HEK293 (cell line): ENCODE results near the gene AFG3L2.

Source experiments
- CTCF ChIA-PET: fragments of 350-600 bp; formaldehyde crosslinking; extraction: SDS; loops from one replicate; lab custom pipeline; 2021; ENCODE audit warnings: antibody characterized with exemption; lab: Yijun Ruan, JAX
- POLR2A ChIA-PET: fragments of 300-600 bp; formaldehyde crosslinking; extraction: SDS; loops from one replicate; lab custom pipeline; 2020; ENCODE audit warnings: antibody characterized with exemption, inconsistent platforms; lab: Yijun Ruan, JAX
- H3K27ac ChIP-seq: fragments of 200-500 bp; sonication (Bioruptor generic); 2 replicates; pipeline ENCODE4 v1.5.1; 2014; ENCODE audit warnings: low read depth, low read length, control low read depth, inconsistent platforms; ENCODE audit errors: extremely low read depth
- H3K36me3 ChIP-seq, 2 experiments: fragments of 200-500 bp in 1 of 2; sonication (Bioruptor generic) in 1 of 2; 1 replicate in 1 of 2; 2 replicates in 1 of 2; pipeline ENCODE4 v1.5.1; 2014 to 2017; ENCODE audit warnings: inconsistent platforms in 2 of 2, low read length in 2 of 2; ENCODE audit not compliant: control insufficient read depth in 2 of 2, insufficient read depth in 1 of 2
- H3K4me1 ChIP-seq: fragments of 200-500 bp; sonication (Bioruptor generic); 2 replicates; pipeline ENCODE4 v1.5.1; 2014; ENCODE audit warnings: mild to moderate bottlenecking, low read length, inconsistent platforms; ENCODE audit not compliant: control insufficient read depth, insufficient read depth
- H3K4me3 ChIP-seq: 2 replicates; pipeline ENCODE4 v1.5.1; 2011; ENCODE audit warnings: low read depth, mild to moderate bottlenecking, control low read depth, low read length, moderate library complexity
- H3K9me3 ChIP-seq: fragments of 200-500 bp; sonication (Bioruptor generic); 2 replicates; pipeline ENCODE4 v1.5.1; 2014; ENCODE audit warnings: low read depth, low read length, inconsistent platforms; ENCODE audit not compliant: control insufficient read depth, insufficient read depth
- BCL11B ChIP-seq: fragments of 450-650 bp; formaldehyde crosslinking; IDR thresholded peaks from 2 replicates; pipeline ENCODE4 v1.5.1; 2016; ENCODE audit warnings: low read depth, missing biosample characterization, missing genetic modification characterization
- CTCF ChIP-seq: fragments of 450-650 bp; formaldehyde crosslinking; IDR thresholded peaks from 2 replicates; pipeline ENCODE4 v1.5.1; 2016; ENCODE audit warnings: missing biosample characterization, missing genetic modification characterization
- KLF10 ChIP-seq: fragments of 450-650 bp; IDR thresholded peaks from 2 replicates; pipeline ENCODE4 v1.5.1; 2018; ENCODE audit warnings: missing biosample characterization, mild to moderate bottlenecking, missing genetic modification characterization
- MYNN ChIP-seq: fragments of 450-650 bp; formaldehyde crosslinking; IDR thresholded peaks from 2 replicates; pipeline ENCODE4 v1.5.1; 2016; ENCODE audit warnings: missing biosample characterization, missing genetic modification characterization, borderline replicate concordance
- OVOL3 ChIP-seq: fragments of 450-650 bp; formaldehyde crosslinking; IDR thresholded peaks from 2 replicates; pipeline ENCODE4 v1.5.1; 2016; ENCODE audit warnings: missing biosample characterization, missing genetic modification characterization
- PRDM4 ChIP-seq: fragments of 450-650 bp; formaldehyde crosslinking; IDR thresholded peaks from 2 replicates; pipeline ENCODE4 v1.5.1; 2017; ENCODE audit warnings: missing biosample characterization, missing genetic modification characterization
- SP2 ChIP-seq: fragments of 450-650 bp; formaldehyde crosslinking; IDR thresholded peaks from 2 replicates; pipeline ENCODE4 v1.5.1; 2016; ENCODE audit warnings: missing biosample characterization, missing genetic modification characterization
- YY1 ChIP-seq: fragments of 450-650 bp; formaldehyde crosslinking; IDR thresholded peaks from 2 replicates; pipeline ENCODE4 v1.5.1; 2018; ENCODE audit warnings: missing biosample characterization, missing genetic modification characterization
- ZFP41 ChIP-seq: fragments of 450-650 bp; formaldehyde crosslinking; IDR thresholded peaks from 2 replicates; pipeline ENCODE4 v1.5.1; 2016; ENCODE audit warnings: missing biosample characterization, missing genetic modification characterization, borderline replicate concordance
- ZNF19 ChIP-seq: fragments of 450-650 bp; formaldehyde crosslinking; IDR thresholded peaks from 2 replicates; pipeline ENCODE4; 2016; ENCODE audit warnings: missing biosample characterization, missing genetic modification characterization, low read depth
- ZNF248 ChIP-seq: fragments of 450-650 bp; formaldehyde crosslinking; IDR thresholded peaks from 2 replicates; pipeline ENCODE4 v1.5.1; 2017; ENCODE audit warnings: missing biosample characterization, missing genetic modification characterization
- ZNF394 ChIP-seq: fragments of 450-650 bp; formaldehyde crosslinking; IDR thresholded peaks from 2 replicates; pipeline ENCODE4 v1.5.1; 2016; ENCODE audit warnings: missing biosample characterization, missing genetic modification characterization, mild to moderate bottlenecking, moderate library complexity, borderline replicate concordance
- ZNF449 ChIP-seq: fragments of 450-650 bp; formaldehyde crosslinking; IDR thresholded peaks from 2 replicates; pipeline ENCODE4 v1.5.1; 2017; ENCODE audit warnings: missing biosample characterization, mild to moderate bottlenecking, missing genetic modification characterization, moderate library complexity
- ZNF510 ChIP-seq: fragments of 450-650 bp; formaldehyde crosslinking; IDR thresholded peaks from 2 replicates; pipeline ENCODE4 v1.5.1; 2018; ENCODE audit warnings: mild to moderate bottlenecking, missing genetic modification characterization, missing biosample characterization; ENCODE audit not compliant: insufficient replicate concordance
- ZNF529 ChIP-seq: fragments of 450-650 bp; formaldehyde crosslinking; IDR thresholded peaks from 2 replicates; pipeline ENCODE4 v1.5.1; 2017; ENCODE audit warnings: missing genetic modification characterization, missing biosample characterization; ENCODE audit not compliant: insufficient replicate concordance
- ZNF639 ChIP-seq: fragments of 450-650 bp; formaldehyde crosslinking; IDR thresholded peaks from 2 replicates; pipeline ENCODE4 v1.5.1; 2016; ENCODE audit warnings: missing biosample characterization, missing genetic modification characterization
- ZNF792 ChIP-seq: fragments of 450-650 bp; formaldehyde crosslinking; IDR thresholded peaks from 2 replicates; pipeline ENCODE4 v1.5.1; 2016; ENCODE audit warnings: missing biosample characterization, missing genetic modification characterization
- ZNF843 ChIP-seq: fragments of 450-650 bp; formaldehyde crosslinking; IDR thresholded peaks from 2 replicates; pipeline ENCODE4 v1.5.1; 2016; ENCODE audit warnings: missing biosample characterization, missing genetic modification characterization
- ZSCAN4 ChIP-seq: fragments of 450-650 bp; formaldehyde crosslinking; IDR thresholded peaks from 2 replicates; pipeline ENCODE4 v1.5.1; 2017; ENCODE audit warnings: missing biosample characterization, missing genetic modification characterization

AFG3L2 gene

GRCh38 chr18:12333506-12334290, 43.3 kb downstream of the AFG3L2 start:
- ChIA-PET POLR2A (no interaction called here), CTCF (interaction anchor here (1.5 kb wide), 1 partner anchor 12 kb away, joined by 6 read pairs; no protein-coding TSS in a partner anchor)
- Histone ChIP-seq H3K36me3 (peaks cover 38 to 65% of the 10 kb centered on the region in 2 experiments), H3K27ac (no peak overlapping the region), H3K9me3 (no peaks in the 10 kb centered on the region), H3K4me1 (peaks cover 13% of the 10 kb centered on the region; the same call in 1 of the 2 replicates), H3K4me3 (no peak overlapping the region)
- TF ChIP-seq YY1 (tag by site-specific recombination) (no peak), ZNF248 (tag by site-specific recombination) (no peak), ZNF394 (tag by site-specific recombination) (no peak), ZNF19 (tag by site-specific recombination) (no peak), ZNF639 (tag by site-specific recombination) (no peak), ZSCAN4 (tag by site-specific recombination) (no peak)

- ChIA-PET CTCF (interaction anchor here (0.5 to 1.1 kb wide), 2 partner anchors 58 to 93 kb away, joined by 3 read pairs; no protein-coding TSS in a partner anchor), POLR2A (interaction anchor here (0.7 kb wide), 2 partner anchors 13 to 36 kb away, joined by 3 read pairs; no protein-coding TSS in a partner anchor)
- no peaks in the 10 kb centered on the region for H3K9me3 ChIP-seq
- peaks cover 35 to 70% of the 10 kb centered on the region in 2 experiments for H3K36me3 ChIP-seq
- H3K4me3 ChIP-seq: no peak overlapping the region
- H3K4me1 ChIP-seq: no peaks in the 10 kb centered on the region; the same call in 1 of the 2 replicates
- TF ChIP-seq BCL11B (tag by site-specific recombination) (no peak), PRDM4 (tag by site-specific recombination) (no peak), KLF10 (tag by site-specific recombination) (no peak), ZNF792 (tag by site-specific recombination) (no peak), OVOL3 (tag by site-specific recombination) (no peak), CTCF (no peak), ZFP41 (tag by site-specific recombination) (no peak), ZNF529 (tag by site-specific recombination) (no peak), ZNF843 (no peak), ZNF449 (tag by site-specific recombination) (no peak), SP2 (tag by site-specific recombination) (no peak), ZNF510 (tag by site-specific recombination) (no peak), MYNN (no peak)
- H3K27ac ChIP-seq: no peak overlapping the region
Observed at GRCh38 chr18:12330766-12331165, 46.3 kb downstream of the AFG3L2 start.
